GM19328 (cell line): Measurements from ENCODE around the gene DMPK.

Experiments
- ATAC-seq: cut with Tn5 transposase; IDR thresholded peaks from one replicate; pipeline ENCODE4 v1.9.1; 2021; ENCODE audit warnings: mild to moderate bottlenecking, moderate library complexity; ENCODE audit not compliant: unreplicated experiment

The DMPK gene

GRCh38 chr19:45782162-45782691 lies at the start of gene DMPK:
Gene DMPK (minus strand): TSS chr19:45782490. CDS start chr19:45782352, 138 bp downstream.
- ATAC-seq = no peak

- no peak for ATAC-seq
Observed at GRCh38 chr19:45828945-45829344, 46.7 kb upstream of the DMPK start.

GRCh38 chr19:45828523-45828922 lies 46.2 kb upstream of the DMPK start:
- ATAC-seq = no peak

GRCh38 chr19:45827459-45828093 lies 45.3 kb upstream of the DMPK start:
- ATAC-seq = no peak

- ATAC-seq = no peak
Observed at GRCh38 chr19:45826934-45827333, 44.6 kb upstream of the DMPK start.

GRCh38 chr19:45825917-45826893 lies 43.9 kb upstream of the DMPK start:
- no peak for ATAC-seq

- ATAC-seq = no peak
Observed at GRCh38 chr19:45825263-45825605, 42.9 kb upstream of the DMPK start.

- no peak for ATAC-seq
Observed at GRCh38 chr19:45824531-45825262, 42.4 kb upstream of the DMPK start.

- ATAC-seq = no peak
Observed at GRCh38 chr19:45824041-45824471, 41.8 kb upstream of the DMPK start.

GRCh38 chr19:45823182-45823581 lies 40.9 kb upstream of the DMPK start:
- ATAC-seq = no peak

- no peak for ATAC-seq
Observed at GRCh38 chr19:45822716-45823115, 40.4 kb upstream of the DMPK start.

GRCh38 chr19:45821570-45821969 lies 39.3 kb upstream of the DMPK start:
- no peak for ATAC-seq

- no peak for ATAC-seq
Observed at GRCh38 chr19:45821103-45821521, 38.8 kb upstream of the DMPK start.

- no peak for ATAC-seq
Observed at GRCh38 chr19:45820413-45821102, 38.3 kb upstream of the DMPK start.

- no peak for ATAC-seq
Observed at GRCh38 chr19:45819769-45820168, 37.5 kb upstream of the DMPK start.

GRCh38 chr19:45817725-45818301 lies 35.5 kb upstream of the DMPK start:
- ATAC-seq = no peak

GRCh38 chr19:45817010-45817724 lies 34.9 kb upstream of the DMPK start:
- ATAC-seq = peak; percentile 80

- ATAC-seq = no peak
Observed at GRCh38 chr19:45816236-45817009, 34.1 kb upstream of the DMPK start.
